Activated CD4-positive, CD25-positive, alpha-beta regulatory T cell (primary cell): ENCODE results near the gene TRMT1.

Experiments used
- DNase-seq, 4 experiments: peaks; one replicate each; lab custom pipeline; 2025; lab: John Stamatoyannopoulos, UW

The TRMT1 gene

DNA sequence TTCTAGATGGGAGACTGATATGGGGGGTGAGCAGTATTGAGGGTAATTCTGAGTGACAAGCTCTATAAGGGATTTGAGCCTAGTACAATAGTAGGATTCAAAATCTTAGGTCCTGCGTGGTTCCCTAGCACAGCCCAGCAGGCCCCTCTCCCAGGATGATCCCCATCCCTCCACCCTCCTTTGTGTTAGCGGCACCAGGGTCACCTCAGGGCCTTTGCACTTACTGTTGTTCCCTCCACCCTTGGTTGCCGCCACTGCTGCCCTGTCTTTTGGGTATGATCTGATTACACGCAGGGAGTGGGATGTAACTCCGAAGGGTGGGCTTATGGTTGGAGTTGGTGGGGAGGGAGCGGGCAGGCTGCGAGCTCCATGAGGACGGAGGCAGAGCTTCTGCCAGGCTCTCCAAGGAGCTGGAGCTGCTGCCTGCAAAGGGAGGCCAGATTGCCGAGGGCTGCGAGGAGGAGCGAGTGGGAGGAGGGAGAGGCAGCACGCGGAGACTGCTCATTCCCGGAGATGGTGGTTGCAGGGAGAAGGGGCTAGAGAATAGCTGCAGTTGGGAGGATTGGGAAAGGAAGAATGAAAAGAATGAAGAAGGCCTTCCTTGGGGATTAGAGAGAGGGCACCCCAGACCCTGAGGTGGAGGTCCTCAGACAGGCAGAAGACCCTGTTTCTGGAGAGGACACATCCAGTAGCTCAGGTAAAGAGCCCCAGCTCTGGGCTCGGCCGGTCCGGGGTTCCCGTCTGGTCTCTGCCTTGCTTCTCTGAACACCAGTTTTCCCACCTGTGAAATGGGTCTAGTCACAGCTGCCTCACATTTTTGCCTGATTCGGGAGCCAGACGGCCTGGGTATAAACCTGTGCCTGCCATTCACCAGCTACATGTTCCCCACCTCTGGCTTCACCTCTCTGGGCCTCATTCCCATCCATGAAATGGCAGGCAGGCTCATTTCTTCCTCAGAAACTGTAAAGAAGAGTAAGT, 6.7 kb upstream of the TRMT1 start:
- no peak for DNase-seq

DNA sequence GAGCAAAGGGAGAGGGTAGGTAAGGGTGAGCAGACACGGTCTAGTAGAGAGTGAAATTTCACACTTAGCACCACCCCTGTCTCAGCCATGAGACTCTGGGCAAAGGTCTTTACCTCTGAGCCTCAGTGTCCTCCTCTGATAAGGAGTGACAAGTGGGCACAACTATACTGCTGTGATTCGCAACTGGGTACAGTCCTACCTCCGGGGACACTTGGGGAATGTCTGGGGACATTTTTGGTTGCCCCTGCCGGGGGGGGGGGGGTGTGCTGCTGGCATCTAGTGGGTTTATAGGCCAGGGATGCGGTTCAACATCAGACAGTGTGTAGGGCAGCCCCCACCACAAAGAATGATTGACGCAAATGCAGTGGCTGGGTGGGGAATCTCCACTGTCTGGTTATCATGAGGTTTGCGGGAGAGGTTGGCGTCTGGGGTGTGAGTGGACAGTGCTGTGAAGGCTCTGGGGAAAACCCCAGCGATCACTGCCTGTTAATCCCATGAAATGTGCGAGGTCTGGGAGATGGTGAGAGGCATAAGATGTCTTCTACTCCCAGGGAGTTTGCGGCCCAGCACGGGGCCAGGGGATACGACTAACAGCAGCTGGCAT, 5.8 kb upstream of the TRMT1 start:
- no peak for DNase-seq

GRCh38 chr19:13121551-13122274, 5.2 kb upstream of the TRMT1 start:
- DNase-seq = no peak

- DNase-seq = no peak
These were observed 4.3 kb upstream of the TRMT1 start for GRCh38 chr19:13120817-13121216.

DNA sequence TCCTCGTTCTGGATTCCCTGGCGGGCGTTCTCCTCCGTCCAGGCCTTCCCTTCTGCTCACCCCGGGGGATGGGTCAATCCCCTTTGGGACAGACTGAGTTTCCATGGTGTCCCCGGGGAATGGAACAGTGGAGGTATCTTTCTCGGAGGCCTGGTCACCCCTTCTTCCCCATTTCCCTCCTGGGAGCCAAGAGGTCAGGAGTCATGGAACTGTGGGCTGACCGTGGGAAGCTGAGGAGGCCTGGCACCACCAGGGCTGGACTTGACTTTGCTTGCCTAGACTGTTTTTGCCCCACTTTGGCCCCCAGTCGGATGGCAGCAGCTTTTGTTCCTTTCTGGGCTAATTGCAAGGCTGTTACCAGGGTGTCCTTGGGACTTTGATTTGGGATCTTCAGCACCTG, 3.5 kb upstream of the TRMT1 start:
- no peak for DNase-seq

DNA sequence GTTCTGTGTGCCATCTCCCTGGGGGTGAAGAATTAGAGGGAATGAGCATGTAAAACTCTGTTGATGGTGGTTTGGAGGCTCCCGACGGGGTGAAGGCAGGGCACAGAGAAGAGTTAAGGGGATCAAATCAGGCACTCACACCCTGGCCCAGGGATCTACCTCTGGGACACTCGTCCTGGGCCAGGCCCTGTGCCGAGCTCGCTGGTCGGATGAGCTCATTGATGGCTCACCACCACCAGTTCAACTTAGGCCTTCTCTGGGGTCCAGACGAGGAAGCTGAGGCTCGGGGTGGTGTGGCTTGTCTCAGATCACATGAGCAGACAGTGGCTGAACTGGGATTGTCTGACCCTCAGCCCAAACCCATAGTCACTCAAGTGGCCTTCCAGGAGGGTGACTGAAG, 3.1 kb upstream of the TRMT1 start:
- DNase-seq = no peak

DNA sequence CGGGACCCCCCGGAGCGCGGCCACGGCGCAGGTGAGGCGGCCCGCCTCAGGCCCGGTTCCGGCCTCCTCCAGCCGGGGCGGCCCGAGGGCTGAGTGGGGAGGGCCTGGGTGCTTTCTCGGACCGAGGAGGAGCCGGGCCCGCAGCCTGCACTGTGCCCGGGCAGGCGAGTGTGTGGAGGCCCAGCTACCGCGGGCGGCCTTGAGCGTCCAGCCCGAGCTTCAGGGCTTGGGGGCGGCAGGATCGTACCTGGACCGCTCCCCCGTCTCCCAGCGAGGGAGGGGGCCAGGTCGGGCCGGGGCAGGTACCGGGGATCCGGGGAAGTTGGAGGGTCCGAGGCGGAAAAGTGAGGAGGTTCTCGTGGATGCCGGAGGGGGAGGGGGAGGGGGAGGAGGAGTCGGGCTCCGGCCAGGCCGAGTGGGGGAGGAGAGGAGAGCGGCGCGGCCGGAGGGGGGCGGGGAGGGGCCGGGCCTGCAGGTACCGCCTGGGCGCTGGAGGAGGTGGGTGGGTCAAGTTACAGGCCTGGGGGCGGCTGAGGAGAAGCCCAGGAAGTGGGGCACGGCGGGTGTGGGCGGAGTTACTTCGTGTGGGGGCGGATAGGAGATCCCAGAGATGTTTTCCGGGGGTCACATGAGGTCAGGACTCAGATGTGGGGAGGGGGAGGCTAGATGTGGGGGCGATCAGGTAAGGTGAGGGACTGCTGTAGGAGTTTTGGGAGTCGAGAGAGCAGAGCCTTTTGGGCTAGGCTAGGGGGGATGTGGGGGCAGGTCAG, 2.1 kb upstream of the TRMT1 start:
- DNase-seq = peak in 1 of 4 experiments; percentile 34

DNA sequence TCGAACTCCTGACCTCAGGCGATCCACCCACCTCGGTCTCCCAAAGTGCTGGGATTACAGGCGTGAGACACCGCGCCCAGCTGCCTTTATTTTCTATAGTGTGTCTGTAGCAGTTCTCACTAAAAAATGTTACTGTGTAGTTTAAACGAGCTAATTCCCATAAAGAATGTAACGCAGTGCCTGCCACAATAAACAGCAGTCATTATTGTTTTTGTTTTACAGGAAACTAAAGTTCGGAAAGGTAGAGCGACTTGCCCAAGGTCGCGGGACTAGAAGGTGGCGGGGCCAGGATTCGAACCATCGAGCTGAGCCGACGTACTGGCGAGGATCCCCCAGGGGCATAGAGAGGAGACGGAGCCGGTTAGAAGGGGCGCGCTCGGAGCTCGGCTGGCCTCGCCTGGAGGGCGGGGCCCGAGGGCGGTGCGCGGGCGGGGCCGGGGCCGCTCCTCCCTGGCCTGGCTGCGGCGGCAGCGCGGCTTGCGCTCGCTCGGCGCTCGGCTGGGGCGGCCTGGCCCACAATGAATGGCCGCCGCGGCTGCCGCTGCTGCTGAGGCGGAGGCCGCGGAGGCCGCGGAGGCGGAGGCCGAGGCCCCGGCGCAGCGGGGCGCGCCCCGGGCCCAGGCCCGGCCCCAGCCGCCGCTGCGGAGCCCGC, 1.4 kb upstream of the TRMT1 start, which contains the start of gene NACC1:
TSS of gene NACC1 (plus strand) at position 493 of the 652 bp plus-strand sequence. CDS start 16,944 bp downstream, outside the sequence.
- peak; percentile 74 to 87 (median 80) for DNase-seq

- DNase-seq = no peak
These were observed 734 bp upstream of the TRMT1 start for GRCh38 chr19:13117176-13117771.

DNA sequence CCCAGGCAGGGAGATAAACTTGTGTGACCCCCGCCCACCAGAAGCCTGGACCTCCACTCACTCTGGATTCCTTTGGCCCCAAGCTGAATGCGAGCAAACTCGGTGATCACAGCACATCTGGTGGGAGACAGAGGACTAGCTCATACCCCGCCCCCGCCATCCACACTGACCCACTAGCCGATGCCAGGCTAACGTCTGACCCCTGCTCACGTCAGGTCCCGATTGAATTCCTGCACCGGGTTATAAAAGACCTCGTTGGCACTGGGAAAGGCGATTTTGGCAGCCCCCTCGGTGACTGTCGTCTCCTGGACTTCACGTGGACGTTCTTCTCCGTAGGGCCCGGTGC, 631 bp downstream of the TRMT1 start:
- no peak for DNase-seq

- no peak for DNase-seq
These were observed 4.0 kb downstream of the TRMT1 start for GRCh38 chr19:13112555-13112954.

DNA sequence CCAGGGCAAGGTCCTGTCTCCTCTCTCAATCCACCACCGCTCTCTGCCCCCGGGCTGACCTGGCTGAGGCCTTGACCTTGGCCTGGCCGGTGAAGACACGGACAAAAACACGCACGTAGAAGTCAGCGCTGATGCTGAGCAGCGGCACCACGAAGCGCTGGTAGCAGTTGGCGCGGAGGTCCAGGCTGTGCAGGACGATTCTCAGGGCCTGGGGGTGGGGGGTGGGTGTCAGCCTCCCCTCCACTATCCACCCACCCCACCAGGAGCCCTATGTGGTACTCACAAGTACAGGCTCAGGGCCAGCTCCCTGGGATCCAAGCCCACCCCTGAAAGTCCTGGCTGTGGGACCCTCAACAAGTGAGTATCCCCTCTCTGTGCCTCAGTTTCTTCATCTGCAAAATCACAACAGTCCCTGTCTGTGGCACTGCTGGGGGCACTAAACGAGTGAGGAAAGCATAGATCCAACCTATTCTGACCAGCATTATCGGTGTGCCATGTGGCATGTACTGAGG, 6.4 kb downstream of the TRMT1 start:
- no peak for DNase-seq

DNA sequence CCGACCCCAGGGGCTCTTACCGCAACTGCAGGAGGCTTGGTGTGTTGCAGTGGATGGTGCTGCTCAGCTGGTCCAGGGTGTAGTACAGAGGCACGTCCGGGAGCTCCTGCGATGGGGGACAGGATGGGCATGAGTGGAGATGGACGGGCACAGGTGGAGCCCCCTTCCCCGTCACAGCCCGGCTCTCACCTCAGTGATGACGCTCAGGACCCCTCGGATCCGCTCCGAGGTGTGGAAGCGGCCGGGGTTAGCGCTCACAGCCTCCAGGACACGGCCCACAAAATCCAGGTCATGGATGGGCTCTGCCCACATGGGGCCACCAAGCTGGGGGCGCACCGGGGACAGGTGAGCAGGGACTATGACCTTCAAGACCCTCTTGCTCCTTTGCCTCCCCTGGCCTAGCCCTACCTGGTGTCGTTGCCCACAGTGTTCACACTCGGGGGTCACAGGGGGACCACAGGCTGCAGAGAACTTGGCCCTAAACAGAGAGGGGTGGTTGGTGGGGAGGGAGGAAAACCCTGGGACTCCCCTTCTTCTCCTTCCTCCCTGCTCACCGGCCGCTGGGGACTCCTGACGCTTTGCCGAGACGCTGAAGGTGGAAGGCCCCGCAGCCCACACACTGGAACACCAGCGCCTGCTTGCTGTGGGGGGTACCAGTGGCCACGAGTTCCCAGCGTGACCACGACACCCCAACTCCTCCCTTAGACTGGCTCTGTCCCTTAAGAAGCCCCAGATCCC, 7.0 kb downstream of the TRMT1 start:
- DNase-seq = no peak

- DNase-seq = no peak
These were observed 11.5 kb downstream of the TRMT1 start for GRCh38 chr19:13104848-13105711.

- DNase-seq = peak; percentile 36 to 58 (median 44)
These were observed 12.1 kb downstream of the TRMT1 start for GRCh38 chr19:13104360-13104847.

GRCh38 chr19:13103581-13104359, 12.8 kb downstream of the TRMT1 start:
- no peak for DNase-seq

DNA sequence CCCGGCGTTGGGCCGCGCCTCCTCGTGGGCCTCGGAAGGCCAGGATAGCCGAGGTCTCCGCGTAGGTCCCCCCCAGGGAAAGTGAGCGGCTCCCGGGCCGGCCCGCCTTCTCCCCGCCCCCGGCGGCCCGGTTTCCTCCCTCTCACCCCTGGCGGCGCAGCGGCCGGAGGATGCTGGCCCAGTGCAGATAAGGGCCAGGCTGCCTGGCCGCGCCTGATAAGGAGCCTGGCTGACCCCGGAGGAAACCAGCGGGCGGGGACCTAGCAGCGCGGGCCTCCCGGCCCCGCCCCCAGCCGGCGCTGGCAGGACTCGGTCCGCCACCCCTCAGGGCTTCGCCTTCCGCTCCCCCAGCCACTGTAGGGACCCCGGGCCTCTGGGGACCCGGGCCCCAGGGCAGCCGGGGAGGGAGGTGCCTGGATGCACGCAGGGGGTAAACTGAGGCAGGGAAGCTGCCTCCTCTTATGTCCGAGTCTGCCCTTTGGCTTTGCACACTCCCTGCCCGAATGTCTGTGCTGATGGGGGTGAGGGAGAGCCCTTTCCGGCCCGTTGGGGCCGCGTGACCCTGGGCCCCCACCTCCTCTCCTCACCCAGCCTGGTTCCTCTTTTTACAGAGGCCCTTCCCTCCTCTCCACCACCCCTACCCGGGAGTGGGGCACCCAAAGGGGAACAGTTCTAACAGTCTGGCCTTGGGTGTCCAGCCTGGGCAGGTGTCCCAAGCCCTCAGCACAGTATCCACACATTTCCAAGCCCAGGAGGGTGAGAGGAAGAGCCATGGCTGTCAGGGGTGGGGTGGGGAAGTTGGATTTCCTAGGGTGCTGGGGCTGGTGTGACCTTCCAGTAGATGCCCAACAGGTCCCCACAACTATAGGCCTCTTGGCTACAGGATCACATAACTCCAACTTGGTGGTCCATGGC, 13.6 kb downstream of the TRMT1 start, which contains the start of gene LYL1:
TSS of gene LYL1 (minus strand) at position 193 of the 915 bp plus-strand sequence. CDS start 1,687 bp downstream, outside the sequence.
- no peak for DNase-seq
